Stimulated activated CD8-positive, alpha-beta memory T cell treated with anti-CD3 and anti-CD28 coated beads, Interleukin-15, amount 100 ng/mL, for 4 hours (primary cell): ENCODE measurements around the gene LYL1.

Experiments
- DNase-seq, 2 donors: peaks; one replicate each; pipeline ENCODE4 v3.0.0-alpha.2; 2020; ENCODE audit warnings: low read depth in 2 of 2

LYL1 gene

DNA sequence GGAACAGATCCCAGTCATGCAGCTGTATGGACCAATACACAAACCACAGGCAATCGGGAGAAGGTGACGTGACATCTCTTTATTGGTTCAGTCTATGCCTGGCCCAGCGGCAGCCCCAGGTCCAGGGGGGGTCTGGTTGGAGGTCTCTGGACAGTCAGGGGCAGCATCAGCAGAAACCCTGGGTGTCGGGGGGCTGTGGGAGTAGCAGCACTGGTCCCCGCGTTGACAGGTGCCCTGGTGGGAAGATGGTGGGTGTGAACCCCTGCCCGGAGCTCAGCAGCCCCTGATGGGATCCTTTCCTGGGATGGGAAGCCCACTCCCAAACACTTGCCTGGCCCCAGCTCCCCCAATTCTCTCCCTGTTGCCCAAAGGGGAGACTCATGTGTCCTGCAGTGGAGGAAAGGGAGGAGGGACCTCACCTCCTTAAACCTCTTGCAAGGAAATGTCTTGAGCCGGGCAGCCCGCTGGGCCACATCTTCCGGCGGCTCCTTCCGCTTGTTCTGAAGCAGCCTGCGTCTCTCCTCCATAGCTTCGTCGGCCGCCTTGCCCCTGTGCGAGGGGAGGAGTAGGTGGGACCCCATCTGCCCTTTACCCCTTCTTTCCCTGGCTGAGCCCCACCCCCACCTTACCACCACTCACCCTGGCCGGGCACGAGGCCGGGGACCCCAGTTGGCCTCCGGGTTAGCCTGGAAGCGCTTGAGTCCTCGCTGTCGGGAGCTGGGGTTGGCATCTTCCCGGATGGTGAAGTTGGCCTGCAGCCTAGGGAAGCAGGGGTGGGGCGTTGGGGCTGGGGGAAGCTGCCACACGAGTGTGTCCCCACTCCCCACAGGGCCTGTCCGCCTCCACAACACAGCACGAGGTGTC lies 2.4 kb upstream of the LYL1 start:
- no peak for DNase-seq

DNA sequence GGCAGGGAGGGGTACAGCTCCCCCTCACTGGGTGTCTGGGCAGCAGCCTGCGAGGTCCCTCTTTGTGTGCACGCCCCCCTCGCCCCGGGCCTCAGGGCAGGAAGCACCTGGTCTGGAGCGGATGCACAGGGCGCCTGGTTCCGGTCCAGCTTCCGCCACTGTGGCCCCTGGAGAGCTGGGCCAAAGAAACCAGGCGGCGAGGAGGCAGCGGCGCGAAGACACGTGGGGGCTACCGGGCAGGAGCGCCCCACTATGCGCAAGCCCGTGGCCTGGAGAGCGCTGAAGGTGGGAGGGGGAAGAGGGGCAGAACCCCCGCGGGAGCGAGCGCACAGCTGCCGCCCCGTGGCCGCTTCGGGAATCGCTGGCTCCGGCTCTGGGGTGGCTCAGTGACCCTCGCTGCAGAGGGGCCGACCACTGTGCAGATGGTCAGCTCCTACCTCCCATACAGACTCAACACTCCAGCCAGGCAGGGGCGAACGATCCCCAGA lies 1.7 kb upstream of the LYL1 start:
- no peak for DNase-seq

DNA sequence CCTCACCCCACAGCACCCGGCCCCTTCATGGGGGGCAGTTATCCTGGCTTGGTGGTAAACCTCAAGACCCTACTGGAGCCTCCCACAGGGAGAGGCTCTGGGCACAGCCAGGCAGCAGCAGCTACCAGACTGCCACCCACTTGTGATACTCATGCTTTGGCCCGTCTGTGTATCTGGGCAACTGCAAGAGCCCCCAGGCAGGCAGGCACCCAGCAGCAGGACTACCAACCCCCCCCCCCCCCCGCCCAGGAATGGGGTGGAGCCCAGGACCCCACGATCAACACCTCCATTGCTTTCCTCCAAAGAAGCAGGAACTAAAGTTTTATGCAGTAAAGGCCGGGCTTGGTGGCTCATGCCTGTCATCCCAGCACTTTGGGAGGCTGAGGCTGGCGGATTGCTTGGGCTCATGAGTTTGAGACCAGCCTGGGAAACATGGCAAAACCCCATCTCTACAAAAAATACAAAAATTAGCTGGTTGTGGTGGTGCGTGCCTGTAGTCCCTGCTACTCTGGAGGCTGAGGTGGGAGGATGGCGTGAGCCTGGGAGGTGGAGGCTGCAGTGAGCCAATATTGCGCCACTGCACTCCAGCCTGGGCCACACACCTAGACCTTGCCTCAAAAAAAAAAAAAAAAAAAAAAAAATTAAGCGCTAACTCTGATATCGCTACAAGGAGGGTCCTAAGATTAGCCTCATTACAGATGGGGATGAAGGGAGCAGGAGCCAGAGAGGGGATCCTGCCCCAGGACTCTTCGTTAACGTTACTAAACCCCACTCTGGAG lies 1.1 kb upstream of the LYL1 start:
- DNase-seq: no peak

DNA sequence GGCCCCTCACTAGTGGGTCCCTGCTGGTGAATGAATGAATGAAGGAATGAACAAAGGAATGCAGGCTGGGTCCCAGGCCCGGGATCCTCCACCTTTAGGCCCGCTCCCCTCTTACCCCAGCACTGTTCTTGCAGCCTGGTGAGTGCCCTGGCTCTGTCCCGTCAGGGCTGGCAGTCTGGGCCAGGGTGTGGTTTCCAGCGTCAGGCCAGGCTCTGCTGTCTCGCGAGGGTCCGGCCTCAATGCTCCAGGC lies 317 bp downstream of the LYL1 start:
- DNase-seq: no peak

DNA sequence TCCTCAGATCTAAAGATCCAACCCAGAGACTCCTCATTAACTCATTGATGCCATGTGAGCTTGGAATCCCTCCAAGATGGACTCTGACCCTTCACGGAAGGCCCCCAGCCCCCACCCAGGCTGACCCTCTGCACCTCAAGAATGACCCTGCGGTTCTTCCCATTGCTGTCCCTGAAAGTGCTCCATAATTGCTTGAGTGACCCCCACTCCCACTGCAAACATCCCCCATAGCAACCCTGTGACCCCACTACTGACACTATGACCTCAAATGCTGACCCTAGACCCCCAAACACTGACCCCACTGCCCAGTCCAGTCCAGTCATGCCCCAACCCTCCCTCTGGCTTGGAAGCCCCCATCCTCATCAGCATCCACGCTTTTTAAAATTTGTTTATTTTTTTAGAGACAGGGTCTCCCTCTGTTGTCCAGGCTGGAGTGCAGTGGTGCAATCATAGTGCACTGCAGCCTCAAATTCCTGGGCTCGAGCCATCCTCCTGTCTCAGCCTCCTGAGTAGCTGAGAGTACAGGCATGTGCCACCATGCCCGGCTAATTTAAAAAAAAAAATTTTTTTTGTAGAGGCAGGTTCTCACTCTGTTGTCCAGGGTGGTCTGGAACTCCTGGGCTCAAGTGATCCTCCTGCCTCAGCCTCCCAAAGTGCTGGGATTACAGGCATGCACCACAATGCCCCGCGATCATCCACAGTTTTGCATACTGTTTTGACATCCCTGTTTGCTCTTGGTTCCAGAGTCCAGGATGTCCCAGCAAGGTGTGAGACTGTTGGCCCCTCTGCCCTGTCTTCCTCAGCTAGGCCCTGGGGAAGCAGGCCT lies 855 bp downstream of the LYL1 start:
- DNase-seq: no peak

DNA sequence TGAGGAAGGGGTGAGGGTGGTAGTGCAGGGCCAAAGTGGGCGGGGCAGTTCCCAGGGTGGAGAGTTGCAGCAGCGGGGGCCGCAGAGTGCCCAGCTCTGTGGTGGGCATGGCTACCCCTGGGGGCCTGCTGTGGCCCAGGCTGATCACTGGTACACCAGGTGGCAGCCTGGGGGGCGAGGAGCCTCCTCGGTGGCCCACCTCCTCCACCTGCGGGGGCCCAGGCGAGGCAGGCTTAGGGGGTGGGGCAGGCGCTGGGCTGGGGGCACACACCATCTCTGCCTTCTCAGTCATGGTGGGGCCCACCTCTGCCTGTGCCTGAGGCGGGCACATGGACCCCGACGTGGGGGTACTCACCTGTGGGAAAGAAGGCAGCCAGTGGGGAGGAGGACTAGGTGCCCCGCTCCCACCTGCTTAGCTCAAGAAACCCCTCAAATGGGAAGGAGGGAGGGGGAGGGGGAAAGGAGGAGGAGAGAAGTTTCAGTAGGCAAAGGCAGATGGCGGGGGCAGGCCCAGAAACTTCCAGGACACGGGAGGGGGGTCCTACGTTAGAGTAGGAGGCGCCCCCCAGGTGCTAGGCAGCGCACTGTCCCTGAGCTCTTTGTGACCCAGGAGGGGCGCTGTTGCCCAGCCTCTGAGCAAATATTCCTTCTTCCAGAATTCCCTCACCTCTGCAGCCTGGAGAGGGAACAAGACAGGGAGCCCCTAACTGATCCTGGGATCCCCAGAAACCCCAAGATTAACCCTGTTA lies 1.6 kb downstream of the LYL1 start:
- no peak for DNase-seq

DNA sequence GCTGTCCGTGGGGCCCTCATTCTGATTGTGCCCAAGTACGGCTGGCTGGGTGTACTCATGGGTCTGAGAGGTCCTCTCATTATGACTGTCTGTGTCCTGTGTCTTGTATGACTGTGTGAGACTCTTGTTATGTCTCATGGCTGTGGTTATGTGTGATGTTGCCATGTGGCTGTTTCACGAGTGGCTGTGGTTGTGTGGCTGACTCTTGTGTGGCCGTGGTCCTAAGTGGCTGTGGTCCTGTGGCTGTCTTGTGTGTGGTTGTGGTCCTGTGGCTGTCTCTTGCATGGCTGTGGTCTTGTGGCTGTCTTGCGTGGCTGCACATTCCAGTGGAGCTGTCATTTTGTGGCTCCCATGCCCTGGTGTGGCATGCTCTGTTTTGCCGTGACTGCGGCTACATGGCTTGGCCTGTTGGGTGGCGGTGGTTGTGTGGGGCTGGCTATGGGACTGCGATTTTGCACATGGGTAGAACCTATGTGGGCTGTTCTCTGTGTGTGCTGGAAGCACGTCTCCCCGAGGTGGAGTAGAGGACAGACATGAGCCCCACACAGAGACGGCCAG lies 2.5 kb downstream of the LYL1 start:
- peak in 1 of 2 donors; percentile 43 for DNase-seq

DNA sequence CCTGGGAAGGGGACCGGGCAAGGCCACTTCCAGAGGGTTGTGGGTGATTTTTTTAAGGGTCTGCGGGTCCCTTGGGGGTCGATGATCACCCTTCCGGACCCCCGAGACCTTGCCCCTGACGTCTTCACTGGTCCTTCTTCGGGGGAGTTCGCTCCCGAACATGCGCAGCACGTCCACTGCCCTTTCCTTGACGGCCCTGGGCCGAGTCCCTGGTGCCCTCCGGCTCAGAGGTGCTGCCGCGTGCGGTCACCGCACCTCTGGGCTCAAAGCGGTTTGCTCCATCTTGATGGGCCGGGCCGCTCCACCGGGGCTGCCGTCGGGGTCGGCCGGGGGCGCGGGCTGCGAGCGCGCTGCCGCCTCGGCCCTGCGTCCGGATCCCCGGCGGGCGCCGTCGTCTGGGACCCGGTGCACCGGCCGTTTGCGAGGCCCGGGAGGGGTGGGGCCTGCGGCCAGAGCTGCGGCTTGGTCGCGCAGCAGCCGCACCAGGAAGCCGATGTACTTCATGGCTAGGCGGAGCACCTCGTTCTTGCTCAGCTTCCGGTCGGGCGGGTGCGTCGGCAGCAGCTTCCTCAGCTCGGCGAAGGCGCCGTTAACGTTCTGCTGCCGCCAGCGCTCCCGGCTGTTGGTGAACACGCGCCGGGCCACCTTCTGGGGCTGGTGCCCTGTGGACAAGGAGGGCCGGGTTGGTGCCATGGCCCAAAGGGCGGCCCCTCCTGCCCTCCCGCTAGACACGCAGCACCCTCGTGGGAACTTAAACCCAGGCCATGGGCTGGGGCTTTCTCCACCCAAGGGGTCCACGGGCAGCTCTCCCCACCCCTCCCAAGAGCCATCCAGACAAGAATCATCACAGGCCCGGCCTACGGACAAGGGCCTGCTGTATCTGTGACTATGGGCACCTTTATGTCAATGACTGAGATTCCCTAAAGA lies 3.3 kb downstream of the LYL1 start:
- peak; percentile 61 to 62 for DNase-seq

DNA sequence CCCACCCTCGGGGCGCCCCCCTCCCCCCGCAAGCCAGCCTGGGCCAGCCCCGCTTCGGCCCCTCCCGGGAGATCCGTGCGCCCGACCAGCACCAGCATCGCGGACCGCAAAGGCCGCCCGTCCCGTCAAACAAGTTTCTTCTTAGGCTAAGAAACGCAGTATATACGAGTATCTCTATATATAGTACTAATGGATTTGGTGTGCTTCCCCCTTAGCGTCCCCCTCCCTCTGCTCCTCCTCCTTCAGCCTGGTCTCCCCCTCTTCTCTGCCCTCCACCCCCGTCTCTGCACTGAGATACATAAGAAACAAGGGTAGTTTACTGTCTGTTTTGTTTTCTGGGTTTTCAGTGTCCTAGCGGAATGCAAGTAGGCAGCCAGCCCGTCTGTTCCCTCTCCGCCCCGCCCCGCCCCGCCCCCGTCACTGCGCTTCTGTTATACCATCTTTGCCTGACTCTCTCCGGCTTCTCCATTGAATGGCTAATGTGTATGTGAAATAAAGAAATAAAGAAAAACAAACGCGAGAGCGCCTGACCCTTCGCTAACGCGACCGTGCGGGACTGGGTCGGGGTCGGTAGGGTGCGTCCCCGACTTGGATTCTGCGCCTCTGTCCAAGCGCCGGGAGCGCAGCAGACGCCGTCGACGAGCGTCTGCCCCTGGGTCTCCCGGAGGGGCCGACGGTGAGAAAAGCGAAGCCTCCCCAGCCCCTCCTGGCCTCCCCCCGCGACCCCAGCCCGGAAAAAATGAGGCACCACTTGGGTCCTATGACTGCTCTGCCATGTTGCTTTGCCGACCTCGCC lies 4.2 kb downstream of the LYL1 start:
- no peak for DNase-seq

DNA sequence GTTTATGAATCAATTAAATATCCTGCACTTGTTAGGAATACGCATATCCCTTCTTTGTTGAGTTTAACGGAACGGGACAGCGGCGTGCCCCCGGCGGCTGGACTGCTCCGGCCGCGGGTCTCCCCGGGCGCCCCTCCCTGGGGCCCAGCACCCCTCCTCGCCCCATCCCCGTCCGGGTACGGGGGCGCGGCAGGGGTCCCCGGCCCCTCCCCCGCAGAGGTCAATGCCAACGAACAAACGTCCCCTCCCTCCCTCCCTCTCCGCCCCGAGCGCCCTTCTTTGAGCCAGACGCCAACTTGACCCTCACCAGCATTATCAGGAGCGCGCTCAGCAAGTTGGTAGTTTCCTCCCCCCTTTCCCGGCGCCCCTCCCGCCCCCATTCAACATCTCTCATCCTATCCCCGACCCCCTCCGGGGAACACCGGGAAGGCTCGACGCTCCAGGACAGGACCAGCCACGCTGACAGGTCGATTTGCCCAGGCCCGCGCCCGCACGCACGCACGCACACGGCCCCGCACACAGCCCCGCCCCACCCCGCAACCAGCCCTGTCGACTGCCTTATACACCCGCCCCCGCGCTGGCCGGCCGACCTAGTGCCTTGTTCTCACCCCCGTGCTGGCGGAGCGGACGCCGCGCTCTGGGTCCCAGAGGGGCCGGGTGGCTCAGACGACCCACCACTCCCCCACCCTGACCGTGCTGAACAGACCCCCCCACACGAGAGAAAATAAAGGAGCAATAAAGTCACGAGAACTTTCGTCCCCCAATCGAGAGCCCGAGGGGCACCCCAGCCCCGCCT lies 5.0 kb downstream of the LYL1 start:
- DNase-seq: no peak

DNA sequence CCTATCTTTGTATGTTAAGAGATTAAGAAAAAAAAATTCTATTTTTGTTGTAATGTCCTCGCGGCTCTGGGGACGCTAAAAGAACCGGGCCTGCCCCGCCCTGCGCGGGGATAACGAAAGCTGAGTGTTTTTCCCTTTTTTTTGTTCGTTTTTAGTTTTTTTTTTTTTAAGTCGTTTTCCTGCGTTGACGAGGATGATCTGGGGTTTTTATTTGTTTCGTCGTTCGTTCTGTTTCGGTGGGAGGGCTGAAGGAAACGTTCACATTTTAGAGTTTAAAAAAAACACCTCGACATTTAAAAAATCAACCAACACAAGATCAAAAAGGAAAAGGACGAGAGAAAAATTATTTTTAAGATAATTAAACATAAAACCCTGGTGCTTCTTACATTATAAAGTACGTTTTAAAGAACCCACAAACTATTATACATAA lies 5.6 kb downstream of the LYL1 start:
- DNase-seq: no peak

DNA sequence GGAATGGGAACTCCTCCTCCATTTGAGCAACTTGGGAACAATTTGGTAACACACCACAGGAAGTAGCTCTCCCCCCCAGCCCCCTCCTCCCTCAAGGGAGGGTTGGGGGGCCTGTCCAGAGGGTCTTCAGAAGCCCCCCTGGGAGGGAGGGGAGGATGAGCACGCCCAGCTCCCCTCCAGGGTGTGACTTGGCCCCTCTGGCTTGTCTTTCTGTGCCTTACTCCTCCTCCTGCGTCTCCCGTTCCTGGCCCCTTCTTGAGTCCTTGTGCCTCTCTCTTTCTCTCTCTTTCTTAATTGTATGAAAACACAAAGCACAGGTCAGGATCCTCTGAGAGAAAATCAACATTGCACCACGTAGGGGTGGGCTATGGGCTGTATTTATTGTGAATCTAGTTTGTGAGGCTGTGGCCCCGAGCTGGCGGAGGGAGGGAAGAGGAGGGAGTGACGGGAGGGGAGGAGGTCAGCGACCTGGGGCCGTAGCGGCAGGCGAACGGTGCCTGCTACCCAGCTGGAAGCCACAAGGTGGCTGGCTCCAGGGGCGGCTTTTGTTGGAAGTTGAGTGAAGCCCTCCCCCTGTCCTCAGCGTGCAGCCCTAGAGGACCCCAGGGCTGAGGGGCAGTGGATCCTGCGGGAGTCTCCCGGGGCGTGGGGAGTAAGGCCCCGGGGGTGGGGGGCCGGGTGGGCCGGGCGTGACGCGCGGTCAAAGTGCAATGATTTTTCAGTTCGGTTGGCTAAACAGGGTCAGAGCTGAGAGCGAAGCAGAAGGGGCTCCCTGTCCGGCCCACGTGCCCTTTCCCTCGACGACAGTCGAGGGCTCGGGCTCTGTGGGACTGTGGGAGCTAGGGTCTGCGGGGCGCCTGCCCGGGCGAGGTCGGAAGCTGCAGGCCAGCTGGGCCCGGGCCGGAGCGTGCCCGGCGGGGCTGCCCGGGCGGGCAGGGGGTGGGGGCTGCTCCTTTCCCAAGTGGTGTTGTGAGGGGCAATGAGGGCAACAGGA lies 6.4 kb downstream of the LYL1 start:
- no peak for DNase-seq

DNA sequence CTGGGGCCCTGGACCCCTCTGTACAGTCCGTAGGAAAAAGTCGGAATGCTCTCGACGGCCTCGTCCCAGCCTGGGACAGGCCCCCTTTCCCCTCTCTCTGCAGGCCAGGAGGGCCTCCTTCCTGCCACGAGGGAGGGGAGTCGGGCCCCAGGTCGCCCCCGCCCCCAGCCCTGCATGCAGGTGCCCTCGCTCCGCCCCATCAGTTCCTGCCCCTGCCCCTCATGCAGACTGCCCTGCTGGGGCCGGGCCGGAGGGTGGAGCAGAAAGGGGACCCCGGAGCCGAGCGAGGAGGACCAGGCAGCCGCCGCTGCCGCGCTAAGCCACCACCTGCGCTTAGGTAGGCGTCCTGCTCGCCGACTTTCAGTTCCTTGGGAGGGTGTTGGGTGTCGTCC lies 7.3 kb downstream of the LYL1 start:
- DNase-seq: no peak

DNA sequence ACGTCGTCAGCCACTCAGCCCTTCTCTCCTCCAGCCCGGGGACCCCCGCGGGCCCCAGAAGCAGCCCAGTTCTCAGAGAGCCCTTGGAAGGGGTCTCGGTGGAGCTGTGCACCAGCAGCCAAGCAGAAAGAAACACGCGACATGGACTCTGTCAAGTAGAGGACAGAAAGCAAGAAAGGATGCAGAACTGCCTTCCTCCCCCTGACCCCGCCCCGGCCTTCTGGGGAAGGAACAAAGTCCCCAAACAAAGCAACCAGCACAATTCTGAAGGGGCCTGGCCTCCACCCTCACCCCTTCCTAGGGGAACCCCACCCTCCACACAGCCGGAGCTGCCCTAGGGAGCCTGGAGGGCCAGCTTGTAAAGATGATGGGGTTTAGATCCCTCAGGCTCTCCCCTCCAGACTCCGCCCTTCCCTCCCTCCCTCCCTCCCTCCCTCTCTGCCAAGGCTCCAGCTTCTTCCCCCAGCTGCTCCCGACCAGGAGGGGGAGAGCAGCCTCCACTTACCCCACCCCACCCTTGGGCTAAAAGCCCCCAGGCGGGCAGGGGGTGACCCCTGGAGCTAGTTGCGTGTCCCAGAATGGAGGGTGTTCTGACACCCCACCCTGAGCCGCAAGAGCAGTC lies 7.8 kb downstream of the LYL1 start:
- no peak for DNase-seq

DNA sequence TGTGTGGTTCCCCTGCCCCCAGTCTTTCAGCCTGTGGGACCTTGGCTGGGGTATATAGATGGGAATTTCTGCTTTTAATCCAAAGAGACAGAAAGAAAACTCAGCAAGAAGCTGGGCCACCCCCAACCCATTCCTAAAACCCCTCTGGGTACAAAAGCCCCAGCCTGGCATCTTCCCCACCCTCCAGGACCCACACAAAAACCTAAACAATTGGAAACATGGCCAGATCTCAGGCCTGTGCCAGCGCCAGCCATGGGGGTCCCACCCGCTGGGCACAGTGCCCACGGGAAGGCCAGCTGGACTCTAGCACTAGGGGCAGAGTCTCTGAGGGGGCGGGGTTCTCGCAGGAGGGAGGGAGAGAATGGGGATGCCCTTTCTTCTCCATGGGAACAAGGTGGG lies 8.6 kb downstream of the LYL1 start:
- no peak for DNase-seq

DNA sequence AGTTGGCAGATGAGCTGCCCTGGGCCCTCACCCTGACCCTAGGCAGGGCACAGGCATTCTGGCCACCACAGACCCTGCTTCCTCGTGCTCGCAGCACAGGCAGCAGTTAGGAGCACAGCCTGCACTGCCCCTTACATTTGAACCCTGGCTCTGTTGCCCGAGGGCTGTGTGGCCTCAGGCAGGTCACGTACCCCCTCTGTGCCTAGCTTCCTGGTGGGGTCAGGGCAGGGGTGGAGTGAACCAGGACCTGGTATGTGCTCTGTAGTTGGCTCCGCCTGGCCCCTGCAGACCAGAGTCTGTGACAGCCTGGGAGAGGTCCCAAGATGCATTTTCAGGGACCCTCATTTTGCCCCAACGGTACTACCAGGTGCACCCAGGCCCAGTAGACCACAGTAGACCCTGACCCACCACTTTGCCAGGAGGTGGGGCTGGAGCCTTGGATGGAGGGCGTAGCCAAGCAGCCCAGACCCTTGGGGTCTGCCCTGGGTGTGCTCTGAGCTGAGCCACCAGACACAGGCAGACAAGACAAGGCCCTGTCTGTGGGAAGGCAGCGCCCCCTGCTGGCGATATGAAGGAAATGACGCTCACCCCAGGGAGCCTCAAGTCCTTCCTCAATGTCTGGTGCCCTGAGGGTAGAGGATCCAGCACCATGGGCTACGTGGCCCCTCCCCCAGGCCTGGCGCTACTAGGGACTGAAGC lies 9.1 kb downstream of the LYL1 start:
- peak; percentile 48 to 58 for DNase-seq
